ENCODE data around the gene DAB2. TPM values are rescaled to one million over a fixed set of nuclear protein-coding genes. Genes with fewer than 3 reads are reported as not detected.

DAB2 gene
- total and polyA plus RNA-seq, 8 donors = 3.1 to 74.4 (median 35.7) TPM

- no peak for DNase-seq
- Histone ChIP-seq H3K27me3 (no peaks in the 10 kb centered on the region), H3K27ac (no peak overlapping the region), H3K4me3 (no peak overlapping the region), H3K36me3 (no peaks in the 10 kb centered on the region), H3K4me1 (no peaks in the 10 kb centered on the region), H3K9me3 (no peaks in the 10 kb centered on the region)
- TF ChIP-seq POLR2A (IDR thresholded peaks at IDR 0.05) (no peak), CTCF (IDR thresholded peaks at IDR 0.05) (no peak), EP300 (IDR thresholded peaks at IDR 0.05) (no peak), POLR2AphosphoS5 (IDR thresholded peaks at IDR 0.05) (no peak)
- intact Hi-C loops (cut with DNase I; ENCODE audit: low total_unique reads) = no loop called here
- WGBS, 5 donors = 70 to 80% (median 73%) methylated on average over 5 of the region's 5 CpGs
Measured at GRCh38 chr5:39360471-39361111, 64.2 kb downstream of the DAB2 start.

GRCh38 chr5:39356263-39356662 lies 68.5 kb downstream of the DAB2 start:
- 89 to 96% (median 91%) methylated on average over 3 of the region's 3 CpGs for WGBS, 5 donors
- TF ChIP-seq EP300 (IDR thresholded peaks at IDR 0.05) = no peak
- TF ChIP-seq POLR2AphosphoS5 (IDR thresholded peaks at IDR 0.05) = no peak
- TF ChIP-seq POLR2A (IDR thresholded peaks at IDR 0.05) = no peak
- TF ChIP-seq CTCF (IDR thresholded peaks at IDR 0.05) = no peak

GRCh38 chr5:39355324-39355723 lies 69.5 kb downstream of the DAB2 start:
- Histone ChIP-seq H3K27ac (no peak overlapping the region), H3K4me1 (no peaks in the 10 kb centered on the region), H3K27me3 (no peaks in the 10 kb centered on the region), H3K9me3 (peaks cover 0 to 16% (median 10%) of the 10 kb centered on the region in 4 donors), H3K36me3 (no peaks in the 10 kb centered on the region), H3K4me3 (no peak overlapping the region)
- intact Hi-C loops (cut with DNase I; ENCODE audit: low total_unique reads) = no loop called here
- WGBS, 5 donors = 23 to 69% (median 42%) methylated on average over 3 of the region's 3 CpGs
- TF ChIP-seq POLR2AphosphoS5 (IDR thresholded peaks at IDR 0.05) (no peak), CTCF (IDR thresholded peaks at IDR 0.05) (no peak), POLR2A (IDR thresholded peaks at IDR 0.05) (no peak), EP300 (IDR thresholded peaks at IDR 0.05) (no peak)
- no peak for DNase-seq

More at GRCh38 chr5:39356263-39356662, 68.5 kb downstream of the DAB2 start:
- no peak overlapping the region for H3K27ac ChIP-seq
- no peaks in the 10 kb centered on the region for H3K4me1 ChIP-seq
- no peak for DNase-seq
- H3K4me3 ChIP-seq = no peak overlapping the region
- H3K36me3 ChIP-seq = no peaks in the 10 kb centered on the region
- peaks cover 0 to 7% (median under 1%) of the 10 kb centered on the region in 4 donors for H3K9me3 ChIP-seq
- intact Hi-C loops (cut with DNase I; ENCODE audit: low total_unique reads) = no loop called here
- H3K27me3 ChIP-seq = no peaks in the 10 kb centered on the region

GRCh38 chr5:39353717-39354399 lies 70.9 kb downstream of the DAB2 start:
- no peak overlapping the region for H3K27ac ChIP-seq
- no peaks in the 10 kb centered on the region for H3K27me3 ChIP-seq
- no peaks in the 10 kb centered on the region for H3K36me3 ChIP-seq
- no peak overlapping the region for H3K4me3 ChIP-seq
- peaks cover 0 to 21% (median 12%) of the 10 kb centered on the region in 4 donors for H3K9me3 ChIP-seq
- no peak for DNase-seq
- intact Hi-C loops (cut with DNase I; ENCODE audit: low total_unique reads) = no loop called here
- 32 to 48% (median 45%) methylated on average over 1 of the region's 1 CpG for WGBS, 5 donors
- H3K4me1 ChIP-seq = no peaks in the 10 kb centered on the region
- TF ChIP-seq POLR2AphosphoS5 (IDR thresholded peaks at IDR 0.05) (no peak), CTCF (IDR thresholded peaks at IDR 0.05) (no peak), POLR2A (IDR thresholded peaks at IDR 0.05) (no peak), EP300 (IDR thresholded peaks at IDR 0.05) (no peak)
